ENCODE results near the gene ITGA2.

DNA sequence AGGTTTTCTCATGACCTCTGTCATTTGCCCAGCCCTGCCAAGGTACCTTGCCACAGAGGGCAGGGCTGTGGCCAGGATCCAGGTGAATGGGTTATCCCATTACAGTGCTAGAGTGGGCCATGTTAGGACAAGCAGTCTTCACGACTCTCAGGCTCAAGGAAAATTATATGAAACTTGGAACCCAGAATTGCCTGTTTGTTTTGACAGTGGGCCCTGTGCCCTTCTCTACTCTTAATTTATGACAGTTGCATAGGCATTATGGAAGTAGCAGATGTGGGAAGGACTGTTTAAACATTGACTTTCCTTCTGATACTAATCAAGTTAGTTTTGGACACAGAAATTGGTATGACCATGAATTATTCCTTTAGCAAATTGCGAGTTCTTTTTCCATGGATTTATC is 41.7 kb downstream of the ITGA2 start:
- TF ChIP-seq, protein P1, sequence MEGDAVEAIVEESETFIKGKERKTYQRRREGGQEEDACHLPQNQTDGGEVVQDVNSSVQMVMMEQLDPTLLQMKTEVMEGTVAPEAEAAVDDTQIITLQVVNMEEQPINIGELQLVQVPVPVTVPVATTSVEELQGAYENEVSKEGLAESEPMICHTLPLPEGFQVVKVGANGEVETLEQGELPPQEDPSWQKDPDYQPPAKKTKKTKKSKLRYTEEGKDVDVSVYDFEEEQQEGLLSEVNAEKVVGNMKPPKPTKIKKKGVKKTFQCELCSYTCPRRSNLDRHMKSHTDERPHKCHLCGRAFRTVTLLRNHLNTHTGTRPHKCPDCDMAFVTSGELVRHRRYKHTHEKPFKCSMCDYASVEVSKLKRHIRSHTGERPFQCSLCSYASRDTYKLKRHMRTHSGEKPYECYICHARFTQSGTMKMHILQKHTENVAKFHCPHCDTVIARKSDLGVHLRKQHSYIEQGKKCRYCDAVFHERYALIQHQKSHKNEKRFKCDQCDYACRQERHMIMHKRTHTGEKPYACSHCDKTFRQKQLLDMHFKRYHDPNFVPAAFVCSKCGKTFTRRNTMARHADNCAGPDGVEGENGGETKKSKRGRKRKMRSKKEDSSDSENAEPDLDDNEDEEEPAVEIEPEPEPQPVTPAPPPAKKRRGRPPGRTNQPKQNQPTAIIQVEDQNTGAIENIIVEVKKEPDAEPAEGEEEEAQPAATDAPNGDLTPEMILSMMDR (IDR thresholded peaks at IDR 0.05), result no peak
- TF ChIP-seq POLR2AphosphoS5 (IDR thresholded peaks at IDR 0.05) (no peak), POLR2A (IDR thresholded peaks at IDR 0.05) (no peak)

All from prostate gland (tissue), 2 donors.